ENCODE results near the gene FAAH.

- TF ChIP-seq CTCF (IDR thresholded peaks at IDR 0.05) (no peak), POLR2A (IDR thresholded peaks at IDR 0.05) (no peak)
These were observed 58.1 kb downstream of the FAAH start for GRCh38 chr1:46451948-46452930.
